ENCODE results near the gene PNKD. TPM values are rescaled to one million over a fixed set of nuclear protein-coding genes. Genes with fewer than 3 reads are reported as not detected.

PNKD gene
- total and polyA plus RNA-seq, 11 donors = 53.8 to 146 (median 72.5) TPM

DNA sequence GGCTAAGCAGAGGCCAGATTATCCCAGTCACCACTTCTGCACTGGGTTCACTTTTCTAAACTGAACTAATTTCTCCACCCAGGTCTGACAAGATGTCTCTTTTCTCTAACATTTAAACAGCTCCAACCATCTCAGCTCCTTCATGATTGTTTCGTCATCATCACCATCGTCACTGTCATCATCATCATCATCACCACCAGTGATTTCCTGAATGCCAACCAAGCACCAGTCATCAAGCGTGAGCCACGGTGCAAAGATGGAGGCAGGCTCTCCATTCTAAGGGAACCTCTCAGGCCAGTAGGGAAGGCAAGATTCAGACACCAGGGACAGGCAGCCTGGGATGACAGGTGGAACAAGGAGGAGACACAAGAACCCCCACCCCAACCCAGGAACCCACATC, 47.5 kb downstream of the PNKD start:
- ATAC-seq (no peak), DNase-seq (no peak)
- Histone ChIP-seq H3K27me3 (no peaks in the 10 kb centered on the region), H3K4me1 (peaks cover 0 to 46% (median 9%) of the 10 kb centered on the region in 12 donors), H3K9me3 (no peaks in the 10 kb centered on the region), H3K4me3 (no peak overlapping the region), H3K36me3 (no peaks in the 10 kb centered on the region), H3K27ac (no peak overlapping the region)
- 89 to 93% (median 90%) methylated on average over 4 of the region's 4 CpGs for WGBS, 4 donors
- intact Hi-C loops (cut with DNase I) = no loop called here
- no peak for TF ChIP-seq POLR2A (IDR thresholded peaks at IDR 0.05)
- TF ChIP-seq, protein P1, sequence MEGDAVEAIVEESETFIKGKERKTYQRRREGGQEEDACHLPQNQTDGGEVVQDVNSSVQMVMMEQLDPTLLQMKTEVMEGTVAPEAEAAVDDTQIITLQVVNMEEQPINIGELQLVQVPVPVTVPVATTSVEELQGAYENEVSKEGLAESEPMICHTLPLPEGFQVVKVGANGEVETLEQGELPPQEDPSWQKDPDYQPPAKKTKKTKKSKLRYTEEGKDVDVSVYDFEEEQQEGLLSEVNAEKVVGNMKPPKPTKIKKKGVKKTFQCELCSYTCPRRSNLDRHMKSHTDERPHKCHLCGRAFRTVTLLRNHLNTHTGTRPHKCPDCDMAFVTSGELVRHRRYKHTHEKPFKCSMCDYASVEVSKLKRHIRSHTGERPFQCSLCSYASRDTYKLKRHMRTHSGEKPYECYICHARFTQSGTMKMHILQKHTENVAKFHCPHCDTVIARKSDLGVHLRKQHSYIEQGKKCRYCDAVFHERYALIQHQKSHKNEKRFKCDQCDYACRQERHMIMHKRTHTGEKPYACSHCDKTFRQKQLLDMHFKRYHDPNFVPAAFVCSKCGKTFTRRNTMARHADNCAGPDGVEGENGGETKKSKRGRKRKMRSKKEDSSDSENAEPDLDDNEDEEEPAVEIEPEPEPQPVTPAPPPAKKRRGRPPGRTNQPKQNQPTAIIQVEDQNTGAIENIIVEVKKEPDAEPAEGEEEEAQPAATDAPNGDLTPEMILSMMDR (IDR thresholded peaks at IDR 0.05) = no peak

DNA sequence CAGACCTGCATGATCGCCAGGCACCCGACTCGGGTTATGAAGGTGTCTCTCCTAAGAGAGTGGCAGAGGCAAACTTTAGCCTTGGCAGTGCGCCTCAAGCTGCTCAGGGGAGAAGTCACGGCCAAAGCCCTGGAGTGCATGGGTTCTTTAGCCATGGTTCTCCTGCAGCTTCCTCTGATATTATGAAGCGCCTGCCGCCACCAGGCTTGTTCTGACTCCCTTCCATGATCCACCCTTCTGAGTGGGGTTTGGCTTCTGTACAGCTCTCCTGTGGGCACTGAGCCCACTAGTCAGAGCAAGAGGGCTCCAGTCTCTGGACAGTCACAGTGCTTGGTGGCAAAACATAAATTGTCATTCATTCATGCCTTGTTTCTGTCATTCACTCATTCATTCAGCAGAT, 47.9 kb downstream of the PNKD start:
- no peak for TF ChIP-seq POLR2A (IDR thresholded peaks at IDR 0.05)
- Histone ChIP-seq H3K9me3 (no peaks in the 10 kb centered on the region), H3K36me3 (no peaks in the 10 kb centered on the region), H3K4me3 (no peak overlapping the region), H3K27me3 (no peaks in the 10 kb centered on the region), H3K27ac (no peak overlapping the region), H3K4me1 (peaks cover 0 to 46% (median 9%) of the 10 kb centered on the region in 12 donors)
- intact Hi-C loops (cut with DNase I) = no loop called here
- WGBS, 4 donors = 74 to 78% (median 77%) methylated on average over 7 of the region's 7 CpGs
- ATAC-seq (no peak), DNase-seq (no peak)

DNA sequence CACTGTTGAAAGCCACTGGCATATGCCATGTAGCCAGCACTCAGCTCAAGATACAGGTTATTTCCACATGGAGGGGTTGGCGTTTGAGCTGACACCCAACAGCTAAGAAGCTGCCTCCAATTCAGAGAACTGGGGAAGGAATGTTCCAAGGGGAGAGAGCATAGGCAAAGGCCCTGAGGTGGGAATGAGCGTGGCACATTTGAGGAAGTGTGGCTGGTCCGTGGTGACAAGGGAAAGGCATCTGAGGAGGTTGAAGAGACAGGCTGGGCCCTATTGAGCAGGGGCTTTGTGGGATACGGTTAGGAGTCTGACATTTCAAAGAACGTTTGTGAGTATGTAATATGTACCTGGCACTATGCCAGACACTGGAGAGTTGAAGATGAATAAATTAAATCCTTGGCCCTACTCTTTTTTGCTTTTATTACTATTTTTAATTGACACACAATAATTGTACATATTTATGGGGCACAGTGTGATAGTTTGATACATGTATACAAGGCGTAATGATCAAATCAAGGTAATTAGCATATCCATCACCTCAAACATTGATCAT, 49.6 kb downstream of the PNKD start:
- intact Hi-C loops (cut with DNase I) = loop anchor here in 1 of 10 donors (5.0 kb wide), 1 partner anchor 47 kb away; no protein-coding TSS in a partner anchor
- Histone ChIP-seq H3K9me3 (no peaks in the 10 kb centered on the region), H3K36me3 (no peaks in the 10 kb centered on the region), H3K4me3 (no peak overlapping the region), H3K4me1 (peaks cover 0 to 58% (median 19%) of the 10 kb centered on the region in 12 donors), H3K27ac (no peak overlapping the region), H3K27me3 (no peaks in the 10 kb centered on the region)
- TF ChIP-seq, protein P1 (IDR thresholded peaks at IDR 0.05) = no peak
- TF ChIP-seq POLR2A (IDR thresholded peaks at IDR 0.05) = no peak
- DNase-seq (no peak), ATAC-seq (no peak)
- WGBS, 4 donors = 63 to 79% (median 74%) methylated on average over 6 of the region's 6 CpGs

DNA sequence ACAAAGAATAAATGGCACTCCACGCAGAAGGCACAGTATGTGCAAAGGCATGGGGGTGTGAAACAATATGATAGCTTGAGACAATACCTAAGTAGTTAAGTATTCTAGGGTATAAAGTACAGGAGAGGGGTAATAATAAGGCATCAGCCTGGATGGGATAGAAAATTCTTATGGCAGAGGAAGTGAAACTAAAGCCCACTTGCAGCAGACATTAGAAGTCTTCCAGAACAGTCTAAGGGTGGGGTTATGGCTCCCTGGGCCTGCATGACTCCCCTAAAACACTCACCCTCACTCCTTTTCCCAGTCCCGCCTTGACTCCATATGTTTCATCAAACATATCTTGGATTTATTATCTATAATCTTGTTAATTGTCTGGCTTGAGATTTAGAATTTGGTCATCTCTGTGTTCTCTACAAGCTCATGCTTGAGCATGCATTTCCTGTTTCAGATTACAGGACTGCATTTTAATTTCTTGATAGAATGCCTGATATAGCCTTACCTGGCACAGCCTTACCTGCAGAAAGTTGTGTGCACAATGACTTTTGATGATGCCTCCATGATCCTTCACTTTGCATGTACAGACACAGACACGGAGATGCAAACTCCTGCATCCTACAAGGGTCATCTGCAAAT, 50.5 kb downstream of the PNKD start:
- TF ChIP-seq POLR2A (IDR thresholded peaks at IDR 0.05) = no peak
- no peaks in the 10 kb centered on the region for H3K27me3 ChIP-seq
- no peak for DNase-seq
- WGBS, 4 donors = 95 to 98% (median 96%) methylated on average over 3 of the region's 3 CpGs
- H3K27ac ChIP-seq = no peak overlapping the region
- no peak overlapping the region for H3K4me3 ChIP-seq
- H3K36me3 ChIP-seq = no peaks in the 10 kb centered on the region
- H3K9me3 ChIP-seq = no peaks in the 10 kb centered on the region
- ATAC-seq = no peak
- intact Hi-C loops (cut with DNase I) = loop anchor here in 1 of 10 donors (5.0 kb wide), 1 partner anchor 46 kb away; no protein-coding TSS in a partner anchor
- H3K4me1 ChIP-seq = peaks cover 3 to 64% (median 21%) of the 10 kb centered on the region in 12 donors

DNA sequence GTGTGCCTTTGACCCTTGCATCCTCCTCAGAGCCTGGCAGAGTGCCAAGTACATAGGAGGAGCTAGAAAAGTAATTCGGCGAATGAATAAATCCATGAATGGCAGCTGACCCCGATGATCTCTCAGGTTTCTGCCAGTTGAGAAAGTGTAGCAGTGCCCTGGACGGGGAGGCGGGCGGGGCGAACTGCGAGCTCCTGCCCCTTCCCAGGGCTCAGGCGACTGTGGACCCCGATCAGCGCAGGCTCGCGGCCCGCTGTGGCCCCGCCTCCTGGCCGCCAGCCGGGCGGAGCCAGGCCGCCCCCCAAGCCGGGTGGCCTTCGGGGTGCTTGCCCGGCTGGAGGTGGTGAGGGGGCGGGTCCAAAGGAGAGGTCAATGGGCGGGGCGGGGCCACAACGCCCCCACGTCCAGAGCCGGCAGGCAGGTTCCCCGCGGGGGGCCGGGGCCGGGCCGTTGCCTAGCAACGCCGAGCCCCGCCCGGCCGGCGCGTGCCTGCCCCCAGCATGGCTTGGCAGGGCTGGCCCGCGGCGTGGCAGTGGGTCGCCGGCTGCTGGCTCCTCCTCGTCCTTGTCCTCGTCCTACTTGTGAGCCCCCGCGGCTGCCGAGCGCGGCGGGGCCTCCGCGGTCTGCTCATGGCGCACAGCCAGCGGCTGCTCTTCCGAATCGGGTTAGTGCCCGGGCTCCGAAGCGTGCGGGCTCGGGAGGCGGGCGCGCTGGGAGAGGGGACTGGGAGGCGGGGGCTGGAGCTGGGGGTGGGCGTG, 52.6 kb downstream of the PNKD start:
- ATAC-seq (peak; percentile 52 to 91 (median 82)), DNase-seq (peak; percentile 75 to 88 (median 77))
- H3K9me3 ChIP-seq = no peaks in the 10 kb centered on the region
- H3K27me3 ChIP-seq = no peaks in the 10 kb centered on the region
- peak in 1 of 2 donors; percentile 55 for TF ChIP-seq POLR2A (IDR thresholded peaks at IDR 0.05)
- TF ChIP-seq, protein P1 (IDR thresholded peaks at IDR 0.05) = no peak
- peaks cover 3 to 70% (median 21%) of the 10 kb centered on the region in 12 donors for H3K4me1 ChIP-seq
- peak overlapping the region; percentile 62 to 89 (median 84) for H3K4me3 ChIP-seq
- intact Hi-C loops (cut with DNase I) = loop anchor here in 1 of 10 donors (5.0 kb wide), 1 partner anchor 44 kb away; no protein-coding TSS in a partner anchor
- WGBS, 4 donors = 0 to 1% (median 0%) methylated on average over 31 to 69 of the region's 69 CpGs
- H3K36me3 ChIP-seq = no peaks in the 10 kb centered on the region
- peak overlapping the region in 11 of 12 donors; percentile 64 to 88 (median 81) for H3K27ac ChIP-seq

All from heart left ventricle (tissue), 16 donors.